ENCODE measurements around the gene ZNF277.

ZNF277 gene

GRCh38 chr7:112207765-112208164, 1.3 kb downstream of the ZNF277 start:
- Histone ChIP-seq H3K4me3 (ENCODE audit: low read length in 2 of 2) (peak overlapping the region in 1 of 2 donors; percentile 90), H2BK15ac (ENCODE audit: low read length) (no peak overlapping the region), H3K14ac (ENCODE audit: low read length) (no peak overlapping the region), H3K36me3 (replicated peaks in 1 of 2; ENCODE audit: control insufficient read depth in 2 of 2, insufficient read depth in 2 of 2, low read length in 2 of 2) (no peaks in the 10 kb centered on the region), H3K27ac (replicated peaks; ENCODE audit: low read length) (no peak overlapping the region), H3K4me2 (ENCODE audit: insufficient read depth, low read length, poor library complexity, severe bottlenecking) (no peak overlapping the region), H4K8ac (ENCODE audit: low read depth, low read length) (no peak overlapping the region), H2BK12ac (ENCODE audit: low read length) (no peak overlapping the region), H3K79me1 (ENCODE audit: low read depth, low read length) (peaks cover 3% of the 10 kb centered on the region), H4K91ac (ENCODE audit: low read depth, low read length, poor library complexity) (no peak overlapping the region), H2AK5ac (ENCODE audit: low read depth, low read length) (no peak overlapping the region), H3K9ac (ENCODE audit: low read depth, low read length, poor library complexity) (no peak overlapping the region), H3K4ac (ENCODE audit: low read length) (no peak overlapping the region), H3K23ac (ENCODE audit: low read depth, low read length, poor library complexity) (no peak overlapping the region), H3K18ac (ENCODE audit: low read length) (no peak overlapping the region), H3K9me3 (replicated peaks in 1 of 2; ENCODE audit: control insufficient read depth in 2 of 2, insufficient read depth in 1 of 2, low read depth in 1 of 2, low read length in 2 of 2) (no peaks in the 10 kb centered on the region), H2BK120ac (ENCODE audit: low read depth, low read length) (no peak overlapping the region), H3K4me1 (ENCODE audit: control insufficient read depth in 2 of 2, insufficient read depth in 1 of 2, low read depth in 1 of 2, low read length in 2 of 2) (peaks cover 0 to 2% of the 10 kb centered on the region in 2 donors), H2BK5ac (ENCODE audit: low read length) (no peak overlapping the region), H3K27me3 (ENCODE audit: control insufficient read depth in 3 of 3, insufficient read depth in 3 of 3, low read depth in 1 of 3, low read length in 3 of 3) (no peaks in the 10 kb centered on the region), H2AFZ (ENCODE audit: low read length) (no peak overlapping the region)
- DNase-seq (ENCODE audit: low spot score) = no peak
- no CpG with 5 or more reads among the region's 6 CpGs for WGBS, 2 donors (ENCODE audit: extremely low coverage in 2 of 2, insufficient read length in 2 of 2, insufficient replicate concordance in 1 of 2)

GRCh38 chr7:112211348-112211907, 4.9 kb downstream of the ZNF277 start:
- DNase-seq (ENCODE audit: low spot score) = no peak
- H3K4me1 ChIP-seq (ENCODE audit: control insufficient read depth in 2 of 2, insufficient read depth in 1 of 2, low read depth in 1 of 2, low read length in 2 of 2) = no peaks in the 10 kb centered on the region
- H2BK15ac ChIP-seq (ENCODE audit: low read length) = no peak overlapping the region
- H2AK5ac ChIP-seq (ENCODE audit: low read depth, low read length) = no peak overlapping the region
- no peaks in the 10 kb centered on the region for H3K9me3 ChIP-seq (replicated peaks in 1 of 2; ENCODE audit: control insufficient read depth in 2 of 2, insufficient read depth in 1 of 2, low read depth in 1 of 2, low read length in 2 of 2)
- no peak overlapping the region for H3K27ac ChIP-seq (replicated peaks; ENCODE audit: low read length)
- no peak overlapping the region for H3K14ac ChIP-seq (ENCODE audit: low read length)
- H2BK5ac ChIP-seq (ENCODE audit: low read length) = no peak overlapping the region
- H3K9ac ChIP-seq (ENCODE audit: low read depth, low read length, poor library complexity) = no peak overlapping the region
- no peak overlapping the region for H2AFZ ChIP-seq (ENCODE audit: low read length)
- no CpG with 5 or more reads among the region's 1 CpG for WGBS, 2 donors (ENCODE audit: extremely low coverage in 2 of 2, insufficient read length in 2 of 2, insufficient replicate concordance in 1 of 2)
- no peak overlapping the region for H2BK12ac ChIP-seq (ENCODE audit: low read length)
- no peak overlapping the region for H4K91ac ChIP-seq (ENCODE audit: low read depth, low read length, poor library complexity)
- no peaks in the 10 kb centered on the region for H3K27me3 ChIP-seq (ENCODE audit: control insufficient read depth in 3 of 3, insufficient read depth in 3 of 3, low read depth in 1 of 3, low read length in 3 of 3)
- no peak overlapping the region for H3K18ac ChIP-seq (ENCODE audit: low read length)
- H3K23ac ChIP-seq (ENCODE audit: low read depth, low read length, poor library complexity) = no peak overlapping the region
- no peak overlapping the region for H2BK120ac ChIP-seq (ENCODE audit: low read depth, low read length)
- H3K4me2 ChIP-seq (ENCODE audit: insufficient read depth, low read length, poor library complexity, severe bottlenecking) = no peak overlapping the region
- H3K79me1 ChIP-seq (ENCODE audit: low read depth, low read length) = peaks cover 3% of the 10 kb centered on the region
- H3K36me3 ChIP-seq (replicated peaks in 1 of 2; ENCODE audit: control insufficient read depth in 2 of 2, insufficient read depth in 2 of 2, low read length in 2 of 2) = no peaks in the 10 kb centered on the region
- no peak overlapping the region for H4K8ac ChIP-seq (ENCODE audit: low read depth, low read length)
- H3K4me3 ChIP-seq (ENCODE audit: low read length in 2 of 2) = no peak overlapping the region
- no peak overlapping the region for H3K4ac ChIP-seq (ENCODE audit: low read length)

- WGBS, 2 donors (ENCODE audit: extremely low coverage in 2 of 2, insufficient read length in 2 of 2, insufficient replicate concordance in 1 of 2) = no CpG with 5 or more reads among the region's 2 CpGs
- H3K36me3 ChIP-seq (replicated peaks in 1 of 2; ENCODE audit: control insufficient read depth in 2 of 2, insufficient read depth in 2 of 2, low read length in 2 of 2) = no peaks in the 10 kb centered on the region
- H4K91ac ChIP-seq (ENCODE audit: low read depth, low read length, poor library complexity) = no peak overlapping the region
- H3K4me1 ChIP-seq (ENCODE audit: control insufficient read depth in 2 of 2, insufficient read depth in 1 of 2, low read depth in 1 of 2, low read length in 2 of 2) = no peaks in the 10 kb centered on the region
- H2BK5ac ChIP-seq (ENCODE audit: low read length) = no peak overlapping the region
- no peak overlapping the region for H3K18ac ChIP-seq (ENCODE audit: low read length)
- H2AK5ac ChIP-seq (ENCODE audit: low read depth, low read length) = no peak overlapping the region
- no peaks in the 10 kb centered on the region for H3K27me3 ChIP-seq (ENCODE audit: control insufficient read depth in 3 of 3, insufficient read depth in 3 of 3, low read depth in 1 of 3, low read length in 3 of 3)
- no peak overlapping the region for H3K23ac ChIP-seq (ENCODE audit: low read depth, low read length, poor library complexity)
- H3K9ac ChIP-seq (ENCODE audit: low read depth, low read length, poor library complexity) = no peak overlapping the region
- no peak overlapping the region for H2AFZ ChIP-seq (ENCODE audit: low read length)
- DNase-seq (ENCODE audit: low spot score) = no peak
- H3K4me2 ChIP-seq (ENCODE audit: insufficient read depth, low read length, poor library complexity, severe bottlenecking) = no peak overlapping the region
- H2BK12ac ChIP-seq (ENCODE audit: low read length) = no peak overlapping the region
- H3K9me3 ChIP-seq (replicated peaks in 1 of 2; ENCODE audit: control insufficient read depth in 2 of 2, insufficient read depth in 1 of 2, low read depth in 1 of 2, low read length in 2 of 2) = no peaks in the 10 kb centered on the region
- H3K4me3 ChIP-seq (ENCODE audit: low read length in 2 of 2) = no peak overlapping the region
- H3K27ac ChIP-seq (replicated peaks; ENCODE audit: low read length) = no peak overlapping the region
- H3K4ac ChIP-seq (ENCODE audit: low read length) = no peak overlapping the region
- H3K79me1 ChIP-seq (ENCODE audit: low read depth, low read length) = no peaks in the 10 kb centered on the region
- H2BK120ac ChIP-seq (ENCODE audit: low read depth, low read length) = no peak overlapping the region
- H3K14ac ChIP-seq (ENCODE audit: low read length) = no peak overlapping the region
- no peak overlapping the region for H2BK15ac ChIP-seq (ENCODE audit: low read length)
- no peak overlapping the region for H4K8ac ChIP-seq (ENCODE audit: low read depth, low read length)
Measured at GRCh38 chr7:112212571-112212970, 6.1 kb downstream of the ZNF277 start.

GRCh38 chr7:112213735-112214134, 7.2 kb downstream of the ZNF277 start:
- Histone ChIP-seq H3K18ac (ENCODE audit: low read length) (no peak overlapping the region), H3K9me3 (replicated peaks in 1 of 2; ENCODE audit: control insufficient read depth in 2 of 2, insufficient read depth in 1 of 2, low read depth in 1 of 2, low read length in 2 of 2) (no peaks in the 10 kb centered on the region), H2BK5ac (ENCODE audit: low read length) (no peak overlapping the region), H2BK15ac (ENCODE audit: low read length) (no peak overlapping the region), H3K36me3 (replicated peaks in 1 of 2; ENCODE audit: control insufficient read depth in 2 of 2, insufficient read depth in 2 of 2, low read length in 2 of 2) (no peaks in the 10 kb centered on the region), H3K9ac (ENCODE audit: low read depth, low read length, poor library complexity) (no peak overlapping the region), H2BK120ac (ENCODE audit: low read depth, low read length) (no peak overlapping the region), H4K8ac (ENCODE audit: low read depth, low read length) (no peak overlapping the region), H2BK12ac (ENCODE audit: low read length) (no peak overlapping the region), H2AFZ (ENCODE audit: low read length) (no peak overlapping the region), H3K27ac (replicated peaks; ENCODE audit: low read length) (no peak overlapping the region), H3K23ac (ENCODE audit: low read depth, low read length, poor library complexity) (no peak overlapping the region), H4K91ac (ENCODE audit: low read depth, low read length, poor library complexity) (no peak overlapping the region), H3K79me1 (ENCODE audit: low read depth, low read length) (no peaks in the 10 kb centered on the region), H3K14ac (ENCODE audit: low read length) (no peak overlapping the region), H2AK5ac (ENCODE audit: low read depth, low read length) (no peak overlapping the region), H3K4me2 (ENCODE audit: insufficient read depth, low read length, poor library complexity, severe bottlenecking) (no peak overlapping the region), H3K27me3 (ENCODE audit: control insufficient read depth in 3 of 3, insufficient read depth in 3 of 3, low read depth in 1 of 3, low read length in 3 of 3) (no peaks in the 10 kb centered on the region), H3K4me1 (ENCODE audit: control insufficient read depth in 2 of 2, insufficient read depth in 1 of 2, low read depth in 1 of 2, low read length in 2 of 2) (no peaks in the 10 kb centered on the region), H3K4me3 (ENCODE audit: low read length in 2 of 2) (no peak overlapping the region), H3K4ac (ENCODE audit: low read length) (no peak overlapping the region)
- DNase-seq (ENCODE audit: low spot score) = no peak
- no CpG with 5 or more reads among the region's 1 CpG for WGBS, 2 donors (ENCODE audit: extremely low coverage in 2 of 2, insufficient read length in 2 of 2, insufficient replicate concordance in 1 of 2)

Data from neuronal stem cell (in vitro differentiated cells).